Left ventricle myocardium inferior (tissue), 1 donor: ENCODE results near the gene GPR17. TPM values are rescaled to one million over a fixed set of nuclear protein-coding genes. Genes with fewer than 3 reads are reported as not detected.

Source experiments
- DNase-seq: peaks from one replicate; pipeline ENCODE4 v3.0.0-alpha.2; 2020
- H3K27ac ChIP-seq: fragments of 200-600 bp; replicated peaks from 2 replicates; pipeline ENCODE4 v1.8.0; 2021
- H3K27me3 ChIP-seq: fragments of 200-600 bp; 2 replicates; pipeline ENCODE4 v1.8.0; 2021; ENCODE audit warnings: low read depth
- H3K36me3 ChIP-seq: fragments of 200-600 bp; 2 replicates; pipeline ENCODE4 v1.8.0; 2021
- H3K4me1 ChIP-seq: fragments of 200-600 bp; 2 replicates; pipeline ENCODE4 v1.8.0; 2021
- H3K4me3 ChIP-seq: fragments of 200-600 bp; 2 replicates; pipeline ENCODE4 v1.8.0; 2021; ENCODE audit warnings: mild to moderate bottlenecking, moderate library complexity
- H3K9me3 ChIP-seq: fragments of 200-600 bp; replicated peaks from 2 replicates; pipeline ENCODE4 v1.8.0; 2021
- CTCF ChIP-seq: fragments of 200-600 bp; IDR thresholded peaks from 2 replicates; pipeline ENCODE4 v1.8.0; 2021; ENCODE audit warnings: antibody characterized with exemption, mild to moderate bottlenecking, borderline replicate concordance
- intact Hi-C: fragments of 100-400 bp; cut with micrococcal nuclease; formaldehyde crosslinking; loops from one replicate; pipeline ENCODE4 v1.11.0; 2022
- total RNA-seq: library from RNA; stranded (reverse); fragmentation: NEBNext Ultra II Directional; extraction: Animal tissue kit (Norgen Biotek cat#: 25700); gene quantifications from one replicate; pipeline ENCODE4 v1.2.1, GENCODE V29; 2021
- donor health status: DM: no; HTN: yes; CAD: no; lungs with severe emphysema.

The GPR17 gene
- total RNA-seq, 1 donor from 2014 or later = 0.16 TPM

DNA sequence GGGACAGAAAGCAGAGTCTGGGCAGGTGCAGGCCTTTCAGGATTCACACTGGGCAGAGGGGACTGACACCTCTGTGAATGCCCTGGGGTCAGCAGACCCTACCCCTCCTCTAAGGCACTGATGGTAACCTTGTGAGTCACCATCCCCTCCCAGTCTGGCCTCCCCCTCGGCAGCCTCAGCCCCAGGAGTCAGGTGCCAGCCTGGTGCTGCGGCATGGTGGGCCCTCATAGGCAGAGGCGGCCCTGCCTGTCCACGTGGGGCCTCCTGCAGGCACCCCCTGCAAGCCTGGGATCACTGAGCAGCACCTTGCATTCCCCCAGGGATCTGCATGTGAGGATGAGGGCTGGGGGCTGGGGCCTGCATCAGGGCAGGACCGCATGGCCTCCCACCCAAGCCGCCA is 4.8 kb upstream of the GPR17 start:
- TF ChIP-seq CTCF = no peak
- Histone ChIP-seq H3K4me1 (peaks cover 97% of the 10 kb centered on the region), H3K27ac (peak overlapping the region; percentile 94), H3K27me3 (no peaks in the 10 kb centered on the region), H3K9me3 (no peaks in the 10 kb centered on the region), H3K4me3 (no peak overlapping the region), H3K36me3 (peaks cover 55% of the 10 kb centered on the region)
- DNase-seq = no peak
- intact Hi-C loops = no loop called here

DNA sequence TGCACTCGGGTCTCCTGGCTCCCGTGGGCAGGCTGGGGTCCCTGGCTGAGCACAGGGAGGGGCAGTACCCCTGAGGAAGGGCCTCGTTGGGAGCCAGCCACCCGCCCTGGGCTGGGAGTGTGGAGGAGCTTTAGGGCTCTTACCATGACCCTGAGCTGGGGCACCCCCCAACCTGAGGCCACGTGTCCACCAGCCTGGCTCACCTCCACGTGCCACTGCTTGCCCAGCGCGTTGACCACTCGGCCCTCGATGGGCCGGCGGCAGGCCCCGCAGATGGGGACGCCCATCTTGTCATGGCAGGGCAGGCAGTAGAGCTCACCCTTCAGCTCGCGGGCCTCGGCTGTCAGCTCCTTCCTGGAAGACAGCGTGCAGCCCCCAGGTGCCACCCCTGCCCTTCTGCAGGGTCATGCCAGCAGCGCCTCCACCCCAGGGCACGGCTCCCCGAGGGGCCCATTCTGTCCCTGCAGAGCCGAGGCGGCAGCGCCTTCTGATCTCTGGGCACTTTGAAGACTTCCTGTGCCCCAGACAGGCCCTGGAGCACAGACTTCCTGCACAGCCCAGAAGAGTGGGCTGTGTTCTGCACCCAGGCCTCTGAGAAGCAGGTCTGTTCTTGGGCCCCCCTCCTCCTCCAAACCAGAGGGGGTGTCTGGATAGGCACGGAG is 4.0 kb upstream of the GPR17 start:
- no peak for DNase-seq
- no peak for TF ChIP-seq CTCF
- Histone ChIP-seq H3K27me3 (no peaks in the 10 kb centered on the region), H3K4me3 (no peak overlapping the region), H3K9me3 (no peaks in the 10 kb centered on the region), H3K4me1 (peaks cover 97% of the 10 kb centered on the region), H3K36me3 (peaks cover 60% of the 10 kb centered on the region), H3K27ac (peak overlapping the region; percentile 94)
- intact Hi-C loops = no loop called here

DNA sequence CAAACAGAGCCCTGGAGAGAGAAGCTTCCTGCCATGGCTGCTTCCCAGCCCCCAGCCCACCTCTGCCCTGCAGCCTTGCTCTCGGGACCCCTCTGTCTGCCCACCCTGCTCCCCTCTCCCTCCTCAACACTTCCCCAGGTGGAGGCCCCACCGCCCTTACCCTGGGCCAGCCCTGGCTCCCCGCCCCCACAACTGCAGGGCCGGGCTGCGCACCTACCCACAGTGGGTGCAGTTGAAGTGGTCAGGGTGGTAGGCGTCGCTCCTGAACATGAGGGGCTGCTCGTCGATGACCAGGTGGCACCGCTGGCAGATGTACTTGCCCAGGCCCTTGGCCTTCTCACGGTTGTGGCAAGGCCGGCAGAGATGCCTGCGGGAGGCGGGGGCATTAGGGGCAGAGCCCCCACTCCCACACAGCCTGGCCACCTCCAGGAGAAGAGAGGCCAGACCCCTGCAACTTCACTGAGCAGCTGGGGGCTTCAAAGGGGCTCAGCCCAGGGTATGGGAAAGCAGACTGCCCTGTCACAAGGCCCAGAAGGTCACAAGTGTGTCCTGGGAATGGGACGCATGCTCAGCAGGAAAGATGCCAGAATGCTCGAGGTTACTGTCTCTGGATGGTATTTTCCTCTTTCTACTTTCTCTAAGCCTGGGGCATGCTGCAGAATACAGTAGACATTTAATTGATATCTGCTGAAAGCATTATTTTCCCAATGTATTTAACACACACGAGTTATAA is 3.1 kb upstream of the GPR17 start:
- DNase-seq = no peak

DNA sequence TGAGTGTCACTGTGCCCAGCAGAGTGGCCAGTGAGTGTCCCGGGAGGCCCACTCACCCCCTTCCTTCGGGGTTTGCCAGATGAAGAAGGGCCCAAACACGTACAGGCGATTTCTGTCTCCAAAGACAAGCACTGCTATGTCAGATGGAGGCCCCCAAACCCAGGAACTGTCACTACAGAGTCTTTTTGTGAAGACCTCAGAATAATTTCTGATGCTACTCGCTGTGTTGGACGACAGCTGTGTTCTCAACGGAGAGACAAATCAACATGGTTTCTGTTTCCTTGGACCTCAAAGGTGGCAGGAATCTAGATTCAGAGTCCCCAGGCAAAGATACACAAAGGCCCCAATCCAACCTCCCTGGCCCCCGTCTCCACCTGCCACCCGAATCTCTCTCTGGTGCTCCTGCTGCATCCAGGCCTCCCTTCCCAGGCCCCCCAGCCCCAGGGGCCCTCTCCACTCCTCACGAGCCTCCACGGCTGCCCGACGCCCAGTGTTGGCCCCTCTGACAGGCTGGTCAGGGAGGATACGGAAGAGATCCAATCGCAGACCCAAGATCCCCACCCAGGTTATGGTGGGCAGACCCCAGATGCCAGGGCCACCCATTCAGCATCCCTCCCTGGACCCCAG is 2.4 kb upstream of the GPR17 start:
- peaks cover 97% of the 10 kb centered on the region for H3K4me1 ChIP-seq
- H3K9me3 ChIP-seq = no peaks in the 10 kb centered on the region
- no peak for TF ChIP-seq CTCF
- peak overlapping the region; percentile 94 for H3K27ac ChIP-seq
- no peak for DNase-seq
- H3K36me3 ChIP-seq = peaks cover 56% of the 10 kb centered on the region
- no peaks in the 10 kb centered on the region for H3K27me3 ChIP-seq
- intact Hi-C loops = no loop called here
- no peak overlapping the region for H3K4me3 ChIP-seq

More for the DNA sequence above, 3.1 kb upstream of the GPR17 start:
- Histone ChIP-seq H3K9me3 (no peaks in the 10 kb centered on the region), H3K4me1 (peaks cover 97% of the 10 kb centered on the region), H3K27ac (peak overlapping the region; percentile 94), H3K27me3 (no peaks in the 10 kb centered on the region), H3K4me3 (no peak overlapping the region), H3K36me3 (peaks cover 60% of the 10 kb centered on the region)
- no peak for TF ChIP-seq CTCF
- intact Hi-C loops = no loop called here

- Histone ChIP-seq H3K36me3 (peaks cover 48% of the 10 kb centered on the region), H3K4me3 (no peak overlapping the region), H3K27ac (peak overlapping the region; percentile 94), H3K9me3 (no peaks in the 10 kb centered on the region), H3K4me1 (peaks cover 98% of the 10 kb centered on the region), H3K27me3 (no peaks in the 10 kb centered on the region)
- no peak for DNase-seq
- intact Hi-C loops = no loop called here
- peak; percentile 32 for TF ChIP-seq CTCF
Measured at GRCh38 chr2:127644066-127645025, 1.6 kb upstream of the GPR17 start.
